GM19468 (cell line): ENCODE results near the gene DDX10.
A peak's percentile ranks its signal among the peaks of the same experiment; 100 is the strongest.

Experiments used
- ATAC-seq: cut with Tn5 transposase; IDR thresholded peaks from one replicate; pipeline ENCODE4 v1.9.1; 2021; ENCODE audit warnings: mild to moderate bottlenecking, moderate library complexity, moderate number of reproducible peaks; ENCODE audit not compliant: unreplicated experiment; ENCODE audit errors: extremely low read depth

DDX10 gene

DNA sequence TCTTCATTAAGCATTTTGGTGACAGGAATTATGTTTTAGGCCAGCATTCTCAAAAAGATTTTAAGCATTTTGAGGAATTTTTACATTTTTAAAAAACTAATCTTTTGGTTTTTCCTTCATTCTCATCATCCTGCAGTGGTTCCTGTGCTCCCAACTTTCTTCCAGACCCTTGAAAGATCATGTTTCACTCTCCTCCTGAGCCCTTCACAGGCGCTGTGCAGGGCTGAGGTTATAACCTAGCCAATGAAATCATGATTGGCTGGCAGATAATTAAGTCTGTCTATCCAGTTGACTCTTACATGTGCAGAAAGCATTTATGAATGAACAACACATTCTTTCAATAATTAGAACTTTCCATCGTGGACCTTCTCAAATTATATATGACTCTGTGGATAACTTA, 226.3 kb downstream of the DDX10 start:
- no peak for ATAC-seq

GRCh38 chr11:108891909-108892511, 227.1 kb downstream of the DDX10 start:
- no peak for ATAC-seq

DNA sequence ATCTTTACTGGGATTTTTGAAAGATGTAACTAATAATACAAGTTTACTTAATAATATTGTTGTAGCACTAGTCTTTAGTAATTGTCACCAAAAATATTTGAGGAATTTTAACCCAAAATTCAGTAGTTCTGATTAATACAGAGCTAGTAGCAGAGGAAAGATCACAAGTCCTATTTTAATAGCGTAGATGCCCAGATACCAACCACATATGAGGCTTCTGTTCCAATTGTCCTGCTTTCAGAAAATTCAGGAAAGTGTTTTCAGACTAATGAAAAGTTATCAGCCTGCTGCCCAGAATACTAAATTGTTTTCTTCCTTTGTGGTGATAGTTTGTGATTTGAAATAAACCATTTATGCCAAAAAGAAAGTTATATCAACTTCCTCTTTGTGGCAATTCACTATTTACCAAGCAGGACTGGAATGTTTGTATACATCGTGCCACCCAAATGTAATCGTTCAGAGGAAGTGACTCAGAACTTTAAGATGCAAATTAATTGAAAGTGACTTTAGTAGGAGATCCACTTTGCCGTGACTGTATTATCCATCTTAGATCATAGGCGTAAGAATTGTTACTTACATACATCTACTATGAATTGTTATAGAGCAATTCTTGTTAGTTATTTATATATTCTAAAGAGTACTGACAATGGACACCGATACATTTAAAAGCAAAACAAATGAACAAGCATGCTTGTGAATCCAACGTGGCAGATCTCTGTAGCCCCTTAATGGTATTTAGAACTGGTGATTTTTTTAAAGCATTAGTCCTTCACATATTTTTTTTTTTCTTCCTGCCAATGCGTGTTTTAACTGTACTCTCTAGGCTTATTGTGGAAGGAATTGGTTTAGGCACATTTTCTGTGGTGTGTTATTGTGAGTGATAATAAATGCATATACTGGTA, 231.0 kb downstream of the DDX10 start:
- ATAC-seq = peak; percentile 40

GRCh38 chr11:108897071-108897481, 232.2 kb downstream of the DDX10 start:
- no peak for ATAC-seq

DNA sequence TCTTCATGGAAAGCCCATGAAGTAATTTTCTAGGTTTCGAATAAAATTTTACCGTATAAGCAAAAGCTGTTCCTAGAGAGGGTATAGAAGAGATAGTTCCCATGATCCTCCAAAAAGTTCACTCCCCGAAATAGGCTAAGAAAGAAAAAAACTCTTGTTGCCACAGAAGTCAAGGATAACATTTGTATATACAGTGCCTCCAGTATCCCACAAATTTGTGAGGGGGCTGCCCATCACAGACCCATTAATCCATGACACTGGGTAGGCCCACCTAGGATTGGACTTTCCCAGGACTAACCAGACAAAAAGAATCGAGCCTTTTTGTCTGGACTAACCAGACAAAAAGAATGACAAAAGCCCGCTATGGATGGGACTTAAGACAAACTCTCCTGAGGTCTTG, 233.0 kb downstream of the DDX10 start:
- ATAC-seq = no peak

GRCh38 chr11:108901359-108901758, 236.5 kb downstream of the DDX10 start:
- no peak for ATAC-seq

DNA sequence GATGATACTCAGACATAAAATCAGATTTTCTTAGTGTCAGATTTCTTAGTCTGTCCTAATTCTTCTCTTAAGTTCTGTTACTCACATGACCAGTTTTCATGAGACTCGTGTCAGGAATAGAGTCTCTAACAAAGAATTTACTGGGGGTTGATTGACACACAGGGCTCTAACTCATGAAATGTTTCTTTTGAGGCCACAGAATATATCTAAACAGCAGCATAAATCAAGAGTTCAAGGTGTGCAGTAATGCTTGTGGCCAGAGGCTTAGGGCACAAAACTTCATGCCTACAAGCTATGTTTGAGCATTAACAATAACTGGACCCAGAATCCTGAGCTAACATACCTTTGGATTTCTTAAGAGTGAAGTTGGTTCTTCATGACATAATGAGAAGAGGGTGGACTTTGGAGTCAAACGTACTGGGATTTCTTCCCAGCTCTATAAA, 237.2 kb downstream of the DDX10 start:
- no peak for ATAC-seq

DNA sequence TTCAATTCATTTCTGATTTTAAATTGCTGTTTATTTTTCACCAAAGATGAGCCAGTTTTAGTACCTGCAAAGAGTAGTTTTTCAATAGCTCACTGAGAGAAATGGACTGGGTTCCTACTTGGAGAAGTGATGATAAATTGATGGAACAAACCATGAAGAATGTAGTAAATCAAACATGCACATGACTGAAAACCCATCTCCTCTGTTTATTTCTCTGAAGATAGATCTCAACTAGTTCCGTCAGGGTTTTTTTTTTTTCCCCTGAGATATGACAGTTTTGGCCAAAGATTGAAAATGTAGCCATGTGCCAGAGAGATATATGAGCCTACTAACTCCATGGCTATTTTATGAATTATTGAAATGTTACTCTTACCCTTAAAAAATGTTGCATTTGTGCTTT, 239.6 kb downstream of the DDX10 start:
- ATAC-seq = no peak

GRCh38 chr11:108906329-108906728, 241.5 kb downstream of the DDX10 start:
- ATAC-seq = no peak

DNA sequence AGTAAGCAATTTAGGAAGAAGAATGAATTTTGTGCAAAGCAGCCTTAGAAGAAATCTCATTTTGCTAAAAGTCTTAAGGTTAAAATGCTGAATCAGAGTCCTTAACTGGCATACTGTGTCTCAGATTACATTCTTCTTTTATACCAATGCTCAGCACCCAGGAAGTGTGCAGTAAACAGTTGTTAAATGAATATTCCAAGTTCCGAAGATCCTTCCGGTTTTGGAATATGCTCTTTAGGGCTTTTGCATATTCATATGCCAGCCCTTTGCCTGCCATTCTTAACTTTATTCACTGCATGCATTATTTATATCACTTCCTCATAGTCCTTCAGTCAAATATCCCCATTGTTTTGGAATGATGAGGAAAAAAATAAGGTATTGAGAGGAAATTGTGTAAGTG, 242.0 kb downstream of the DDX10 start:
- ATAC-seq = no peak

GRCh38 chr11:108909041-108909440, 244.2 kb downstream of the DDX10 start:
- ATAC-seq = no peak

- ATAC-seq = no peak
These were observed 245.1 kb downstream of the DDX10 start for GRCh38 chr11:108909921-108910320.

- ATAC-seq = no peak
These were observed 247.7 kb downstream of the DDX10 start for GRCh38 chr11:108912581-108912980.

- ATAC-seq = no peak
These were observed 248.3 kb downstream of the DDX10 start for GRCh38 chr11:108913204-108913603.

GRCh38 chr11:108914211-108914610, 249.3 kb downstream of the DDX10 start:
- no peak for ATAC-seq

DNA sequence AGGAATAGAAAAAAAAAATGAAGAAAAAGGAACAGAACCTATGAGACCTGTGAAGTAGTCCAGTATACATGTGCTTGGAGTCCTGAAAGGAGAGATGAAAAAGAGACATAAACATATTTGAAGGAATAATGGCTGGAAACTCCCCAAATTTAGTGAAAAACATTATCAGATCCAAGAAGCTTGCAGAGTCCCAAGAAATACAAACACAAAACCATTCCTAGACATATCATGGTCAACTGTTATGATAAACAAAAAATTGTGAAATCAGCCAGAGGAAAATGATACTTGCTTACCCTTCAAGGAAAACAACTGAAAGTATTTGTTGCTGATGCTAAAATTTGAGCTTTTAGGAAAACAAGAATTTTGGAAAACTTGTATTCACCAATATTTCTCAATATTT, 250.1 kb downstream of the DDX10 start:
- no peak for ATAC-seq

GRCh38 chr11:108915666-108916065, 250.8 kb downstream of the DDX10 start:
- no peak for ATAC-seq

DNA sequence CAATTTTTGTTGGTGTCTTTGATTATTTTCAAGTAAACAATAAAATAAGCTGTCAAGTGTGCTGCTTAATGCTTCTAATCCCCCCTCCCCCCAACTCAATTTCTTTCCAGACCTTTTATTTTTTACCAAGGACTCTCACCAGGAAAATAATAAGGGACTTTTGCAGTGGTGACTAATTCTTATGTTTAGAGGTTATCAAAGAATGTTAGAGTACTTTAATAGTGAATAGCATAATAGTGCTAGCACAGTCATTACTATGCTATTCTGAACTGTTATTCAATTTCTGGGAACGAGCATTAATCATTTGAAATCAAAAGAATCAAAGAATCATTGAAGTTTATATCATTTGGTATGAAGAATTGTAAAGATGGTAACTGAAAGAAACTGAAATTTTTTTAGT, 251.4 kb downstream of the DDX10 start:
- ATAC-seq = no peak

DNA sequence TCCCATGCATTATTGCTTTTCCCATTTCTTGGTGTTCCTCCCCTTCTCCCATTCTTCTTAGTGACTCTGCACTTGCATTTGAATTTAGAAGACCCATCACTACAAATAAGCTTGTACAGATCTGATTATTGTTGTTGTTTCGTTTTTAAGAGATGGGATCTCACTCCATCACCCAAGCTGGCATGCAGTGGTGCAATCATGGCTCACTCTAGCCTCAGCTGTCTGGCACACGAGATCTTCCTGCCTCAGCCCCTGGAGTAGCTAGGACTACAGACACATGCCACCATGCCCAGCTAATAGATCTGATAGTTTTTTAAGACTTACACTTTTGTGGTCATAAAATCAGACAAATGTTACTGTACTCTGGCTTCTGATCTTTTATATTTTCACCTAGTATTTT, 252.1 kb downstream of the DDX10 start:
- no peak for ATAC-seq

DNA sequence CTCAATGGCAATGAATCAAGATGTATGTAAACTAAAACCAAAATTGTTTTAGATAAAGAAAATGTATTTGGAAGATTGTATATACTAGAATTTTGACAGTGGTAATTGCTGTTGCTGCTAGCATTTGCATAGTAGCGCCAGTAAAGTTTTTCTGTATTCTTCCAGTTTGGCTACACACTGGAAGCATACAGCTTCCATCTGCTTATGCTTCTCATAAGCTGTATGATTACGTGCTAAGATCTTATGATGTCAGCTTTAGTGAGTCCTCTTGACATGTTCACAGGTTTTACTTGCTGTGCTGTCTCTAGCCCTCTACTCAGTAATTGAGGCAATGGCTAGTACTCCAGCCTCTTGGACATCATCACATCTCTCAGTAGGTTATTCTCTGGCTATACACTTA, 256.3 kb downstream of the DDX10 start:
- no peak for ATAC-seq

DNA sequence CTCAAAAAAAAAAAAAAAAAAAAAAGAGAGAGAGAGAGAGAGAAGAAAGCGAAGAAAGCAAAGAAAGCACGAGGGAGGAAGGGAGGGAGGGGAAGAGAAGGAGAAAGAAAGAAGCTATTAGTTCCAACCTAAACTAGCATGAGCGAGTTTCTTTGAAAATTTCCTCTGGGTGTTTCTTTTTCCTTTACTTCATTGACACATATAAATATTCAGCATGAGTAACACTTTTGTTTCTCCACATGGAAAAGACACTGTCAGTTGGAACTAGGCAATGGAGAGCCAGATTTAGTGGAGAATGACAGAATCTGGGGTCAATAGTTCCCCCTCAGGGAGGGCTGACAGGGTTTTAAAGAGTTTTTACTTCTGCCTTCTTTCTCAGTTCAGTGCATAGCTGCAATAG, 257.4 kb downstream of the DDX10 start:
- ATAC-seq = no peak

DNA sequence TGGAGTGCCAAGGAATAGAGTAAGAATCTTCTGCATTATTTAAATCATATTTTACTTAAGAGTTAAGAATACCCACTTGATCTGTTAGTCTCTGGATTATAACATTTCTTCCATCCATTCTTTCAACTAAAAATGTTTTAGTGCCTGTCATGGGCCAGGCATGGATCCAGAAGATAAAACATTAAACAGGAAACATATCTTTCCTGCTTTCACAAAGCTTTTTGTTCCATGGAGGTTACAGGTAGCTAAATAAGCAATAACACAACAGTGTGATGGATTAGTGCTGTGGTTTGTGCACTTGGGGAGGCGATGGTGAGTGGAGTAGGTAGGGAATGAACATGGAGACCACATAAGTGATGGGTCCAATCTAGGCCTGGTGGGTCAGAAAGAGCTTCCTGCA, 258.5 kb downstream of the DDX10 start:
- no peak for ATAC-seq
